HepG2 (cell line): ENCODE data around the gene ALCAM. TPM values are rescaled to one million over a fixed set of nuclear protein-coding genes. Genes with fewer than 3 reads are reported as not detected.

Experiments
- FOXO4 ChIP-seq: sonication (generic); formaldehyde crosslinking; conservative IDR thresholded peaks from 2 replicates; pipeline ENCODE4 v1.8.1; 2023; ENCODE audit warnings: missing genetic modification reagents
- NCOA1 ChIP-seq: sonication (generic); formaldehyde crosslinking; IDR thresholded peaks from 2 replicates; pipeline ENCODE4 v1.9.0; 2021; ENCODE audit warnings: missing genetic modification reagents
- NONO ChIP-seq, 2 experiments: fragments of 450-650 bp in 1 of 2; sonication (generic) in 1 of 2; formaldehyde crosslinking in 1 of 2; IDR thresholded peaks in 1 of 2; conservative IDR thresholded peaks in 1 of 2; 2 replicates each; pipeline versions ENCODE4 v1.6.1 to v1.8.0; 2017 to 2022; ENCODE audit warnings: mild to moderate bottlenecking in 1 of 2, missing genetic modification reagents in 1 of 2, moderate library complexity in 1 of 2
- PRMT3 ChIP-seq: sonication (generic); formaldehyde crosslinking; IDR thresholded peaks from 2 replicates; pipeline ENCODE4 v1.8.1; 2022; ENCODE audit warnings: low read depth, mild to moderate bottlenecking, moderate library complexity, missing genetic modification reagents, borderline replicate concordance
- RCOR2 ChIP-seq: IDR thresholded peaks from 2 replicates; pipeline ENCODE4 v1.6.1; 2016; ENCODE audit warnings: missing biosample characterization, missing genetic modification reagents
- ZNF3 ChIP-seq: IDR thresholded peaks from 2 replicates; pipeline ENCODE4 v1.7.0; 2017; ENCODE audit warnings: inconsistent platforms
- ZNF589 ChIP-seq: sonication (generic); formaldehyde crosslinking; conservative IDR thresholded peaks from 2 replicates; pipeline ENCODE4 v1.8.0; 2022; ENCODE audit warnings: mild to moderate bottlenecking, moderate library complexity, missing genetic modification reagents
- polyA plus RNA-seq, 8 experiments: library from polyadenylated mRNA; depleted of rRNA in 3 of 8; stranded (reverse) in 7 of 8; unstranded in 1 of 8; fragments of >200 nt; fragmentation: Illumina TruSeq in 4 of 8; extraction: Trizol in 4 of 8; gene quantifications; 2 replicates each; pipeline versions ENCODE4 v1.2.1 to v1.2.3, GENCODE V29; 2011 to 2016; ENCODE audit warnings: low read depth in 4 of 8, missing spikeins in 1 of 8, mixed read lengths in 1 of 8; ENCODE audit not compliant: insufficient read depth in 1 of 8
- total RNA-seq, 5 experiments: library from RNA; depleted of rRNA; stranded (reverse); fragments of >200 nt; fragmentation: Illumina TruSeq; extraction: Trizol; gene quantifications; 2 replicates each; pipeline ENCODE4 v1.2.3, GENCODE V29; 2016; ENCODE audit warnings: low read depth in 1 of 5
- TF ChIP-seq, protein P1 (sequence below): sonication (generic); formaldehyde crosslinking; IDR thresholded peaks from 2 replicates; pipeline ENCODE4 v1.4.0; 2020; ENCODE audit warnings: missing genetic modification reagents
- TF ChIP-seq, protein P2 (sequence below): sonication (generic); formaldehyde crosslinking; IDR thresholded peaks from 2 replicates; pipeline ENCODE4 v1.5.0; 2020; ENCODE audit warnings: mild to moderate bottlenecking, missing genetic modification reagents
- TF ChIP-seq, protein P3 (sequence below), 2 experiments: sonication (generic) in 1 of 2; formaldehyde crosslinking in 1 of 2; IDR thresholded peaks; 2 replicates each; pipeline versions ENCODE4 v1.6.1 to v1.9.0; 2014 to 2022; ENCODE audit warnings: antibody characterized with exemption in 1 of 2, borderline replicate concordance in 1 of 2, inconsistent platforms in 1 of 2, low read depth in 1 of 2, missing genetic modification reagents in 1 of 2

ALCAM gene
- total and polyA plus RNA-seq, 2 of the 13 experiments (the other 11 are each of a cell fraction or from before 2014, with no cell fraction given) = 26.0 to 33.1 TPM

GRCh38 chr3:105387122-105387751, 20.5 kb downstream of the ALCAM start (continued):
- TF ChIP-seq NCOA1 (0 out of 2 replicates have a peak, but pooled peaks have one; percentile 35), ZNF589 (0 out of 2 replicates have a peak, but pooled peaks have one; percentile 63), RCOR2 (CRISPR knock-in tag) (0 out of 2 replicates have a peak, but pooled peaks have one; percentile 64), ZNF3 (CRISPR knock-in tag) (peak; percentile 32; the same call in 1 of the 2 replicates), NONO (IDR thresholded peaks at IDR 0.05) (no peak), NONO (CRISPR knock-in tag; conservative IDR thresholded peaks at IDR 0.05) (peak; percentile 61), FOXO4 (CRISPR knock-in tag) (no peak), PRMT3 (0 out of 2 replicates have a peak, but pooled peaks have one; percentile 45)
- TF ChIP-seq, protein P1, sequence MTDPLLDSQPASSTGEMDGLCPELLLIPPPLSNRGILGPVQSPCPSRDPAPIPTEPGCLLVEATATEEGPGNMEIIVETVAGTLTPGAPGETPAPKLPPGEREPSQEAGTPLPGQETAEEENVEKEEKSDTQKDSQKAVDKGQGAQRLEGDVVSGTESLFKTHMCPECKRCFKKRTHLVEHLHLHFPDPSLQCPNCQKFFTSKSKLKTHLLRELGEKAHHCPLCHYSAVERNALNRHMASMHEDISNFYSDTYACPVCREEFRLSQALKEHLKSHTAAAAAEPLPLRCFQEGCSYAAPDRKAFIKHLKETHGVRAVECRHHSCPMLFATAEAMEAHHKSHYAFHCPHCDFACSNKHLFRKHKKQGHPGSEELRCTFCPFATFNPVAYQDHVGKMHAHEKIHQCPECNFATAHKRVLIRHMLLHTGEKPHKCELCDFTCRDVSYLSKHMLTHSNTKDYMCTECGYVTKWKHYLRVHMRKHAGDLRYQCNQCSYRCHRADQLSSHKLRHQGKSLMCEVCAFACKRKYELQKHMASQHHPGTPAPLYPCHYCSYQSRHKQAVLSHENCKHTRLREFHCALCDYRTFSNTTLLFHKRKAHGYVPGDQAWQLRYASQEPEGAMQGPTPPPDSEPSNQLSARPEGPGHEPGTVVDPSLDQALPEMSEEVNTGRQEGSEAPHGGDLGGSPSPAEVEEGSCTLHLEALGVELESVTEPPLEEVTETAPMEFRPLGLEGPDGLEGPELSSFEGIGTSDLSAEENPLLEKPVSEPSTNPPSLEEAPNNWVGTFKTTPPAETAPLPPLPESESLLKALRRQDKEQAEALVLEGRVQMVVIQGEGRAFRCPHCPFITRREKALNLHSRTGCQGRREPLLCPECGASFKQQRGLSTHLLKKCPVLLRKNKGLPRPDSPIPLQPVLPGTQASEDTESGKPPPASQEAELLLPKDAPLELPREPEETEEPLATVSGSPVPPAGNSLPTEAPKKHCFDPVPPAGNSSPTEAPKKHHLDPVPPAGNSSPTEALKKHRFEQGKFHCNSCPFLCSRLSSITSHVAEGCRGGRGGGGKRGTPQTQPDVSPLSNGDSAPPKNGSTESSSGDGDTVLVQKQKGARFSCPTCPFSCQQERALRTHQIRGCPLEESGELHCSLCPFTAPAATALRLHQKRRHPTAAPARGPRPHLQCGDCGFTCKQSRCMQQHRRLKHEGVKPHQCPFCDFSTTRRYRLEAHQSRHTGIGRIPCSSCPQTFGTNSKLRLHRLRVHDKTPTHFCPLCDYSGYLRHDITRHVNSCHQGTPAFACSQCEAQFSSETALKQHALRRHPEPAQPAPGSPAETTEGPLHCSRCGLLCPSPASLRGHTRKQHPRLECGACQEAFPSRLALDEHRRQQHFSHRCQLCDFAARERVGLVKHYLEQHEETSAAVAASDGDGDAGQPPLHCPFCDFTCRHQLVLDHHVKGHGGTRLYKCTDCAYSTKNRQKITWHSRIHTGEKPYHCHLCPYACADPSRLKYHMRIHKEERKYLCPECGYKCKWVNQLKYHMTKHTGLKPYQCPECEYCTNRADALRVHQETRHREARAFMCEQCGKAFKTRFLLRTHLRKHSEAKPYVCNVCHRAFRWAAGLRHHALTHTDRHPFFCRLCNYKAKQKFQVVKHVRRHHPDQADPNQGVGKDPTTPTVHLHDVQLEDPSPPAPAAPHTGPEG (CRISPR knock-in tag) = no peak
- TF ChIP-seq, protein P2, sequence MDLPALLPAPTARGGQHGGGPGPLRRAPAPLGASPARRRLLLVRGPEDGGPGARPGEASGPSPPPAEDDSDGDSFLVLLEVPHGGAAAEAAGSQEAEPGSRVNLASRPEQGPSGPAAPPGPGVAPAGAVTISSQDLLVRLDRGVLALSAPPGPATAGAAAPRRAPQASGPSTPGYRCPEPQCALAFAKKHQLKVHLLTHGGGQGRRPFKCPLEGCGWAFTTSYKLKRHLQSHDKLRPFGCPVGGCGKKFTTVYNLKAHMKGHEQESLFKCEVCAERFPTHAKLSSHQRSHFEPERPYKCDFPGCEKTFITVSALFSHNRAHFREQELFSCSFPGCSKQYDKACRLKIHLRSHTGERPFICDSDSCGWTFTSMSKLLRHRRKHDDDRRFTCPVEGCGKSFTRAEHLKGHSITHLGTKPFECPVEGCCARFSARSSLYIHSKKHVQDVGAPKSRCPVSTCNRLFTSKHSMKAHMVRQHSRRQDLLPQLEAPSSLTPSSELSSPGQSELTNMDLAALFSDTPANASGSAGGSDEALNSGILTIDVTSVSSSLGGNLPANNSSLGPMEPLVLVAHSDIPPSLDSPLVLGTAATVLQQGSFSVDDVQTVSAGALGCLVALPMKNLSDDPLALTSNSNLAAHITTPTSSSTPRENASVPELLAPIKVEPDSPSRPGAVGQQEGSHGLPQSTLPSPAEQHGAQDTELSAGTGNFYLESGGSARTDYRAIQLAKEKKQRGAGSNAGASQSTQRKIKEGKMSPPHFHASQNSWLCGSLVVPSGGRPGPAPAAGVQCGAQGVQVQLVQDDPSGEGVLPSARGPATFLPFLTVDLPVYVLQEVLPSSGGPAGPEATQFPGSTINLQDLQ = no peak
- TF ChIP-seq, protein P3, sequence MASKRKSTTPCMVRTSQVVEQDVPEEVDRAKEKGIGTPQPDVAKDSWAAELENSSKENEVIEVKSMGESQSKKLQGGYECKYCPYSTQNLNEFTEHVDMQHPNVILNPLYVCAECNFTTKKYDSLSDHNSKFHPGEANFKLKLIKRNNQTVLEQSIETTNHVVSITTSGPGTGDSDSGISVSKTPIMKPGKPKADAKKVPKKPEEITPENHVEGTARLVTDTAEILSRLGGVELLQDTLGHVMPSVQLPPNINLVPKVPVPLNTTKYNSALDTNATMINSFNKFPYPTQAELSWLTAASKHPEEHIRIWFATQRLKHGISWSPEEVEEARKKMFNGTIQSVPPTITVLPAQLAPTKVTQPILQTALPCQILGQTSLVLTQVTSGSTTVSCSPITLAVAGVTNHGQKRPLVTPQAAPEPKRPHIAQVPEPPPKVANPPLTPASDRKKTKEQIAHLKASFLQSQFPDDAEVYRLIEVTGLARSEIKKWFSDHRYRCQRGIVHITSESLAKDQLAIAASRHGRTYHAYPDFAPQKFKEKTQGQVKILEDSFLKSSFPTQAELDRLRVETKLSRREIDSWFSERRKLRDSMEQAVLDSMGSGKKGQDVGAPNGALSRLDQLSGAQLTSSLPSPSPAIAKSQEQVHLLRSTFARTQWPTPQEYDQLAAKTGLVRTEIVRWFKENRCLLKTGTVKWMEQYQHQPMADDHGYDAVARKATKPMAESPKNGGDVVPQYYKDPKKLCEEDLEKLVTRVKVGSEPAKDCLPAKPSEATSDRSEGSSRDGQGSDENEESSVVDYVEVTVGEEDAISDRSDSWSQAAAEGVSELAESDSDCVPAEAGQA (IDR thresholded peaks at IDR 0.05; ENCODE audit: low read depth) = no peak
- TF ChIP-seq, protein P3 (CRISPR knock-in tag; IDR thresholded peaks at IDR 0.05; ENCODE audit: borderline replicate concordance) = peak; percentile 50; the same call in 1 of the 2 replicates
